Astrocyte of the spinal cord (primary cell): Measurements from ENCODE around the gene ARHGAP33.

Experiments used
- DNase-seq: peaks from one replicate; pipeline ENCODE4 v3.0.0; 2011; ENCODE audit warnings: low read depth, low spot score
- H3K4me3 ChIP-seq: 2 replicates; pipeline ENCODE4 v1.5.1; 2011; ENCODE audit warnings: low read depth, mild to moderate bottlenecking, low read length, moderate library complexity
- CTCF ChIP-seq: IDR thresholded peaks from 2 replicates; pipeline ENCODE4 v1.5.1; 2012; ENCODE audit warnings: low read depth, mild to moderate bottlenecking, low read length, inconsistent platforms
- in situ Hi-C: cut with HindIII; loops from 2 replicates; pipeline ENCODE4 v1.10.0; 2017; ENCODE audit warnings: low sequenced_read_pairs

Gene ARHGAP33

DNA sequence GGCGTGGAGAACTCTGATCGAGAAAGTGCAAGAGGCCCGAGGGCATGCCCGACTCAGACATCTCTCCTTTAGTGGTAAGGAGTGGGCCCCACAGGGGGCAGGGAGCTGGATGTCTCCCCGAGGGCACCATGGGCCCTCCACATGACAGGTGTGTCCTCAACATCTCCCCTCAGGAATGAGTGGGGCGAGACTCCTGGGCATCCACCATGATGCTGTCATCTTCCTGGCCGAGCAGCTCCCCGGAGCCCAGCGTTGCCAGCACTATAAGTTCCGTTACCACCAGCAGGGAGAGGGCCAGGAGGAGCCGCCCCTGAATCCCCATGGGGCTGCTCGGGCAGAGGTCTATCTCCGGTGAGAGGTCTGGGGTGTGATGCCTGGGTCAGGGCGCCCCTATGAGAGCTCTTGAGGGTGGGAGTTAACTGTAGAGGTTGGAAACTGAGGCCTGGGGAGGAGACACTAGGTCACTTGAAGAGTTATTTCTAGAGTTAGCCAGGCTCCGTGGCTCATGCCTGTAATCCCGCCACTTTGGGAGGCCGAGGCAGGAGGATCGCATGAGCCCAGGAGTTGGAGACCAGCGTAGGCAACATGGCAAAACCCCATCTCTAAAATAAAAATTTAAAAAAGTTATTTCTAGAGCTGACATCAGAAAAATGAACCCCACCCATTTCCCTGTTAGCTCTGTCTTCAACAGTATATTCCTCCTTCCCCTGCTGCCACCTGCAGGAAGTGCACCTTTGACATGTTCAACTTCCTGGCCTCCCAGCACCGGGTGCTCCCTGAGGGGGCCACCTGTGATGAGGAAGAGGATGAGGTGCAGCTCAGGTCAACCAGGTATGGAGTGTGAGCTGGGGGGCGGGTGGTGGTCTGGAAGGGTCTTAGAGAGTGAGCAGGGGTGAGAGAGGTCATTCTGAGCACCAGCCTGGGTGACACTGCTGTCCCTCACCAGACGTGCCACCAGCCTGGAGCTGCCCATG, 38.2 kb upstream of the ARHGAP33 start:
- in situ Hi-C loops = no loop called here
- DNase-seq = no peak
- no peak overlapping the region for H3K4me3 ChIP-seq
- peak; percentile 6 for TF ChIP-seq CTCF

DNA sequence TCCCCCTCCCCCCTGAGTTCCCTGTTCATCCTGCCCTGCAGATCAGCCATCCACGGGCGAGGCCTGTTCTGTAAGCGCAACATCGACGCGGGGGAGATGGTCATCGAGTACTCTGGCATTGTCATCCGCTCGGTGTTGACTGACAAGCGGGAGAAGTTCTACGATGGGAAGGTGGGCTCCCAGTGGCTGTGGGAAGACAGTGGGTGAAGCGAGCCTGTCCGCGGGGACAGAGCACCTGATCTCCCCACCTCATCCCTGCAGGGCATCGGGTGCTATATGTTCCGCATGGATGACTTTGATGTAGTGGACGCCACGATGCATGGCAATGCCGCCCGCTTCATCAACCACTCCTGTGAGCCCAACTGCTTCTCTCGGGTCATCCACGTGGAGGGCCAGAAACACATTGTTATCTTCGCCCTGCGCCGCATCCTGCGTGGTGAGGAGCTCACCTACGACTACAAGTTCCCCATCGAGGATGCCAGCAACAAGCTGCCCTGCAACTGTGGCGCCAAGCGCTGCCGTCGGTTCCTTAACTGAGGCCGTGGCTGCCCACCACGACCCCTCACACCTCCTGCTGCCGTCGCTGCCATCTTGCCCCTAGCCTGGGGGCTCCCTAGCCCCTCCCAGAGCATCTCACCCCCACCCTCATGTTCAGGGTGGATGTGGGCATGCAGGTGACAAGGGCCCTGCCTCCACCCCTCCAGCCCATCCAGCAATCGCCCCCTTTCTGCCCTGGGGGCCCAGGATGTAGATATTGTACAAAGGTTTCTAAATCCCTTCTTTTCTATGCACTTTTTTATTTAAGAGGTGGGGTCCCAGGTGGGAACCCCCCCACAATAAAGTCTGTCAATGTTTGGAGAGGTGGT, 37.1 kb upstream of the ARHGAP33 start:
- no peak overlapping the region for H3K4me3 ChIP-seq
- in situ Hi-C loops = no loop called here
- DNase-seq = no peak
- TF ChIP-seq CTCF = no peak

GRCh38 chr19:35738887-35739229, 36.5 kb upstream of the ARHGAP33 start:
- H3K4me3 ChIP-seq = no peak overlapping the region
- DNase-seq = no peak
- in situ Hi-C loops = no loop called here
- TF ChIP-seq CTCF = no peak

DNA sequence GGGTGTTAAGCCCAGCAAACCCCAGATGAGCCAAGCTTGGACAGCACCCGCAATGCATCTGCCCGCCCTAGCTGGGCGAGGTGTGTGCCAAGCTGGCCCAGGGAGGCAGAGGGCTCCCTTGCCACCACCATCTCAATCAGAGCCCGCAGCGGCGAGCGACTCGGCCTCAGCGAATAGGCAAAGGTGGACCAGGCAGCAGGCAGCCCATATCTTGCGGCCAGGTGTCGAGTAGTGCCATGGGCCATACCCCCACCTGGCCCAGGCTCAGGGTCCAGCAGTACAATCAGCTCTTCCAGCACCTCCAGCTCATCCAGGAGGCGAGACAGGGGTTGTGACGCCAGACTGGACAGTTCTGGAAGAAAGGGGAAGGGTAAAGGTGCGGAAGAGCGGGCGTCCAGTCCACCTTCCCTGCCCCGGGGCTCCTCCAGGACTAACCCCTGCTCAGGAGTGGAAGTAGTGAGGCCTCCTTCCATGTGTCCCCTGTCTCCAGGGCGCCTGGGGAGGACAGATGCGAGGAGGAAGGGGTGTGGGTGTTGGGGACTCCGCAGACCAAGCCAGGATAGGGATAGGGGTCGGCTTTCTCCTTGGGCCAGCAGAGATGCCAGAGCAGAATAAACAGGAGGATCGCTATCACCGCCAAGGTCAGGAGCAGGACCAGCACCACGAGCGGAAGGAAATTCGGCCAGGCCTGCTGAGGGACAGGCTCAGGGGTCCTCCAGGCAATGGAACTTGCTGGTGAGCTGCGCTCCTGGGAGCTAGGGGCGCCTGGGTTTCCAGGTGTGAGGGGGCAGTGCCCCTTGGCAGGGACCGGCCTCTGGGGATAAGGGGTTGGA, 35.9 kb upstream of the ARHGAP33 start:
- DNase-seq = no peak
- TF ChIP-seq CTCF = no peak
- peak overlapping the region; percentile 57 for H3K4me3 ChIP-seq
- in situ Hi-C loops = no loop called here

GRCh38 chr19:35740108-35740422, 35.3 kb upstream of the ARHGAP33 start:
- peak overlapping the region; percentile 57 for H3K4me3 ChIP-seq
- in situ Hi-C loops = no loop called here
- no peak for DNase-seq
- no peak for TF ChIP-seq CTCF
